K562 (cell line): ENCODE data around the gene TTC28. TPM values are rescaled to one million over a fixed set of nuclear protein-coding genes. Genes with fewer than 3 reads are reported as not detected.

ENCODE experiments used
- ATAC-seq: fragments of 200-7000 bp; cut with Tn5 transposase; 3 replicates; pipeline ENCODE4 v1.9.1; 2020; ENCODE audit warnings: moderate library complexity
- BruUV-seq: library from RNA; stranded (reverse); fragments of 400-500 nt; replicated peaks from 2 replicates; lab custom pipeline; 2021; lab: Mats Ljungman, UMichigan
- CTCF ChIA-PET: fragments of 300-600 bp; formaldehyde crosslinking; extraction: SDS; loops from one replicate; lab custom pipeline; 2021; ENCODE audit warnings: low intra/inter-chr PET ratio; lab: Yijun Ruan, JAX
- POLR2A ChIA-PET: fragments of 300-600, 350-650 bp; sonication (Branson Sonifier 250); formaldehyde crosslinking; extraction: SDS; loops from one replicate; lab custom pipeline; 2021; ENCODE audit warnings: antibody characterized with exemption, inconsistent platforms; lab: Yijun Ruan, JAX
- DNase-seq, 4 experiments: peaks; one replicate each; pipeline versions ENCODE4 v3.0.0 to v3.0.0-alpha.2; 2011 to 2018; ENCODE audit warnings: low spot score in 3 of 4, mixed read lengths in 3 of 4; ENCODE audit errors: extremely low read depth in 1 of 4
- FAIRE-seq: peaks from 2 replicates; lab custom pipeline; 2011; peaks lifted over from hg19 to GRCh38; lab: Jason Lieb, UNC
- H2AFZ ChIP-seq: 2 replicates; pipeline ENCODE4 v1.6.0; 2011; ENCODE audit warnings: low read depth, low read length, control low read depth, inconsistent platforms
- H3K27ac ChIP-seq: fragments of 200-600 bp; 3 replicates; pipeline ENCODE4 v1.8.0; 2011; ENCODE audit warnings: low read depth, mild to moderate bottlenecking, control low read depth, inconsistent platforms, low read length, moderate library complexity, mixed read lengths; ENCODE audit errors: extremely low read depth
- H3K27me3 ChIP-seq, 2 experiments: fragments of 300-600 bp in 1 of 2; 2 replicates in 1 of 2; 3 replicates in 1 of 2; pipeline versions ENCODE4 v1.6.0 to v1.8.0; 2011; ENCODE audit warnings: inconsistent platforms in 2 of 2, low read length in 2 of 2, mild to moderate bottlenecking in 1 of 2, mixed read lengths in 1 of 2, moderate library complexity in 1 of 2; ENCODE audit not compliant: control insufficient read depth in 2 of 2, insufficient read depth in 2 of 2
- H3K36me3 ChIP-seq: fragments of 300-600 bp; 3 replicates; pipeline ENCODE4 v1.8.0; 2011; ENCODE audit warnings: mild to moderate bottlenecking, low read length, inconsistent platforms; ENCODE audit not compliant: control insufficient read depth, insufficient read depth
- H3K4me1 ChIP-seq, 2 experiments: fragments of 200-600 bp in 1 of 2; replicated peaks in 1 of 2; 2 replicates in 1 of 2; 3 replicates in 1 of 2; pipeline versions ENCODE4 v1.5.1 to v1.8.0; 2011; ENCODE audit warnings: inconsistent platforms in 2 of 2, low read length in 2 of 2, mild to moderate bottlenecking in 1 of 2, mixed read lengths in 1 of 2, moderate library complexity in 1 of 2; ENCODE audit not compliant: control insufficient read depth in 2 of 2, insufficient read depth in 2 of 2
- H3K4me2 ChIP-seq: 2 replicates; pipeline ENCODE4 v1.6.1; 2011; ENCODE audit warnings: low read length, control low read depth, inconsistent platforms, mixed read lengths; ENCODE audit not compliant: insufficient read depth
- H3K4me3 ChIP-seq: fragments of 200-600 bp; sonication (generic), shearing (Covaris generic); 2 replicates; pipeline ENCODE4 v1.5.1; 2016; ENCODE audit warnings: control low read depth, inconsistent platforms
- H3K79me2 ChIP-seq: fragments of 200-600 bp; 3 replicates; pipeline ENCODE4 v1.8.0; 2011; ENCODE audit warnings: low read length, inconsistent platforms; ENCODE audit not compliant: control insufficient read depth, insufficient read depth
- H3K9ac ChIP-seq, 2 experiments: 2 replicates each; pipeline versions ENCODE4 v1.6.0 to v1.6.1; 2011; ENCODE audit warnings: low read depth in 2 of 2, low read length in 2 of 2, control low read depth in 1 of 2, inconsistent platforms in 1 of 2, mild to moderate bottlenecking in 1 of 2, mixed read lengths in 1 of 2; ENCODE audit not compliant: insufficient read depth in 1 of 2
- H3K9me1 ChIP-seq: one replicate; pipeline ENCODE4 v1.6.0; 2011; ENCODE audit warnings: inconsistent platforms, mild to moderate bottlenecking, low read length, moderate library complexity; ENCODE audit not compliant: control insufficient read depth, insufficient read depth
- H3K9me3 ChIP-seq: replicated peaks from 2 replicates; pipeline ENCODE4 v1.5.1; 2011; ENCODE audit warnings: low read depth, low read length, inconsistent platforms; ENCODE audit not compliant: control insufficient read depth, insufficient read depth
- H4K20me1 ChIP-seq: replicated peaks from 2 replicates; pipeline ENCODE4 v1.6.1; 2011; ENCODE audit warnings: low read length, inconsistent platforms, mixed read lengths; ENCODE audit not compliant: control insufficient read depth, insufficient read depth
- BRD4 ChIP-seq: fragments of 200-600 bp; sonication (generic); IDR thresholded peaks from 2 replicates; pipeline ENCODE4 v1.6.1; 2017; ENCODE audit warnings: inconsistent platforms
- CBFA2T3 ChIP-seq: fragments of 450-650 bp; IDR thresholded peaks from 2 replicates; pipeline ENCODE4 v1.6.1; 2017
- CEBPB ChIP-seq: fragments of 450-650 bp; IDR thresholded peaks from 2 replicates; pipeline ENCODE4 v1.6.1; 2016; ENCODE audit warnings: missing genetic modification characterization, missing compliant biosample characterization
- ETV5 ChIP-seq: sonication (generic); formaldehyde crosslinking; IDR thresholded peaks from 2 replicates; pipeline ENCODE4 v1.4.0; 2020; ENCODE audit warnings: low read depth, mild to moderate bottlenecking, missing genetic modification reagents
- FIP1L1 ChIP-seq: fragments of 200-400 bp; formaldehyde crosslinking; IDR thresholded peaks from 2 replicates; pipeline ENCODE4 v1.6.1; 2018; ENCODE audit warnings: mild to moderate bottlenecking, low read depth, low read length; ENCODE audit not compliant: poor library complexity, severe bottlenecking
- FOXK1 ChIP-seq: sonication (generic); formaldehyde crosslinking; IDR thresholded peaks from 2 replicates; pipeline ENCODE4 v1.8.0; 2022; ENCODE audit warnings: missing genetic modification reagents, mild to moderate bottlenecking, borderline replicate concordance
- HDAC8 ChIP-seq: fragments of 450-650 bp; IDR thresholded peaks from 2 replicates; pipeline ENCODE4 v1.6.1; 2016; ENCODE audit warnings: mild to moderate bottlenecking, missing genetic modification characterization, moderate library complexity, missing compliant biosample characterization
- NELFE ChIP-seq: IDR thresholded peaks from 2 replicates; pipeline ENCODE4 v1.6.1; 2011; ENCODE audit warnings: mild to moderate bottlenecking; ENCODE audit not compliant: insufficient read depth, insufficient read length
- NFRKB ChIP-seq: fragments of 450-650 bp; IDR thresholded peaks from 2 replicates; pipeline ENCODE4 v1.6.1; 2016; ENCODE audit warnings: low read depth
- NFXL1 ChIP-seq: fragments of 450-650 bp; formaldehyde crosslinking; IDR thresholded peaks from 2 replicates; pipeline ENCODE4 v1.4.0; 2021; ENCODE audit warnings: mild to moderate bottlenecking
- PHF8 ChIP-seq: fragments of 200-600 bp; sonication (generic); IDR thresholded peaks from 2 replicates; pipeline ENCODE4 v1.6.1; 2012; ENCODE audit warnings: mixed run types, mild to moderate bottlenecking, inconsistent platforms, low read length, moderate library complexity, borderline replicate concordance
- RBM17 ChIP-seq: fragments of 200-400 bp; formaldehyde crosslinking; IDR thresholded peaks from 2 replicates; pipeline ENCODE4 v1.6.1; 2017; ENCODE audit warnings: low read depth, mild to moderate bottlenecking, low read length, borderline replicate concordance
- RBM39 ChIP-seq: fragments of 200-400 bp; formaldehyde crosslinking; optimal IDR thresholded peaks from 2 replicates; pipeline ENCODE3; 2018; ENCODE audit warnings: low read depth, low read length
- SREBF1 ChIP-seq: fragments of 150-350 bp; IDR thresholded peaks from 2 replicates; pipeline ENCODE4 v1.6.1; 2014; ENCODE audit warnings: antibody characterized with exemption, low read depth, low read length, borderline replicate concordance
- TFAM ChIP-seq: fragments of 250-450 bp; sonication (Bioruptor Pico); conservative IDR thresholded peaks from 2 replicates; pipeline ENCODE4 v1.5.0; 2021; ENCODE audit warnings: mild to moderate bottlenecking, moderate library complexity
- THRAP3 ChIP-seq: fragments of 450-650 bp; IDR thresholded peaks from 2 replicates; pipeline ENCODE4 v1.6.1; 2016; ENCODE audit warnings: mild to moderate bottlenecking, inconsistent platforms, borderline replicate concordance
- ZBTB26 ChIP-seq: fragments of 450-650 bp; formaldehyde crosslinking; IDR thresholded peaks from 2 replicates; pipeline ENCODE4 v1.4.0; 2022; ENCODE audit warnings: missing genetic modification characterization
- ZNF12 ChIP-seq: sonication (generic); formaldehyde crosslinking; IDR thresholded peaks from 2 replicates; pipeline ENCODE4 v1.4.0; 2020; ENCODE audit warnings: mild to moderate bottlenecking, missing genetic modification reagents
- ZNF589 ChIP-seq: fragments of 200-800 bp; sonication (Bioruptor generic); IDR thresholded peaks from 2 replicates; pipeline ENCODE4 v1.6.1; 2016; ENCODE audit warnings: low read depth, missing genetic modification characterization, missing compliant biosample characterization
- ZNF644 ChIP-seq: fragments of 200-800 bp; sonication (Bioruptor generic); IDR thresholded peaks from 2 replicates; pipeline ENCODE4 v1.6.1; 2016; ENCODE audit warnings: low read depth, missing genetic modification characterization, missing compliant biosample characterization
- WGBS: fragments of 100-300 bp; shearing (Covaris generic); methylation state at CpG from one replicate; pipeline ENCODE4 v1.1.6; 2016; ENCODE audit warnings: low coverage, mixed read lengths; ENCODE audit not compliant: insufficient coverage; ENCODE audit errors: missing lambda C conversion rate; 5-methylcytosine and 5-hydroxymethylcytosine counted together
- in situ Hi-C: fragments of 300-500 bp; cut with MboI; formaldehyde crosslinking; loops from 4 replicates; pipeline ENCODE4 v1.15.0; 2018; ENCODE audit warnings: inconsistent platforms, mixed read lengths
- intact Hi-C: fragments of 100-400 bp; cut with micrococcal nuclease; formaldehyde crosslinking; loops from 2 replicates; pipeline ENCODE4 v1.14.2; 2022
- polyA plus RNA-seq, 8 experiments: library from polyadenylated mRNA; depleted of rRNA in 4 of 8; stranded (reverse) in 5 of 8; unstranded in 3 of 8; fragments of >200 nt; fragmentation: Nextera tagmentation in 2 of 8; fragmentation: Illumina TruSeq in 1 of 8; extraction: Ambion mirVana in 2 of 8; extraction: Trizol in 1 of 8; gene quantifications; 2 replicates each; pipeline versions ENCODE4 v1.2.1 to v1.2.3, GENCODE V29; 2011 to 2014; ENCODE audit warnings: inconsistent platforms in 1 of 8, missing spikeins in 1 of 8
- total RNA-seq, 7 experiments: library from RNA; depleted of rRNA in 6 of 7; stranded (reverse); fragments of >200 nt in 6 of 7; fragmentation: Illumina TruSeq in 2 of 7; extraction: Trizol in 2 of 7; gene quantifications; 2 replicates each; pipeline versions ENCODE4 v1.2.1 to v1.2.3, GENCODE V29; 2011 to 2021; ENCODE audit warnings: low replicate concordance in 1 of 7

The TTC28 gene
- total and polyA plus RNA-seq, 9 of the 15 experiments (the other 6 are each of a cell fraction or from before 2014, with no cell fraction given) = 0.22 to 10.7 (median 3.1) TPM

GRCh38 chr22:28430466-28431025 lies 249.1 kb downstream of the TTC28 start:
- FAIRE-seq (no peak), DNase-seq (no peak), ATAC-seq (no peak)
- Histone ChIP-seq H3K36me3 (no peaks in the 10 kb centered on the region), H3K4me3 (no peak overlapping the region), H3K79me2 (no peaks in the 10 kb centered on the region), H3K4me2 (no peak overlapping the region), H3K27me3 (no peaks in the 10 kb centered on the region), H3K9me3 (no peaks in the 10 kb centered on the region), H3K9me1 (no peaks in the 10 kb centered on the region), H3K9ac (no peak overlapping the region), H3K4me1 (no peaks in the 10 kb centered on the region; a peak in 1 of 5 replicates), H2AFZ (no peak overlapping the region), H3K27ac (no peak overlapping the region), H4K20me1 (no peaks in the 10 kb centered on the region; the same call in 1 of the 2 replicates)
- POLR2A ChIA-PET = no interaction called here
- intact Hi-C loops (no loop called here), in situ Hi-C loops (no loop called here)
- 29% methylated on average over 1 of the region's 2 CpGs for WGBS
- CTCF ChIA-PET = no interaction called here
- no TSS peak for BruUV-seq
- TF ChIP-seq CEBPB (no peak), PHF8 (no peak), FIP1L1 (no peak), HDAC8 (tag) (no peak), NFXL1 (CRISPR knock-in tag) (no peak), TFAM (no peak), ZNF589 (CRISPR knock-in tag) (no peak), FOXK1 (CRISPR knock-in tag) (no peak), BRD4 (no peak), SREBF1 (no peak), NFRKB (no peak), THRAP3 (no peak), ZNF644 (no peak), ZNF12 (CRISPR knock-in tag) (no peak), NELFE (no peak), ETV5 (CRISPR knock-in tag) (no peak), RBM17 (no peak), ZBTB26 (no peak), CBFA2T3 (no peak), RBM39 (no peak)
